Dermis blood vessel endothelial cell (primary cell): ENCODE data around the gene C19orf12. TPM values are rescaled to one million over a fixed set of nuclear protein-coding genes. Genes with fewer than 3 reads are reported as not detected.
"Not testable (repeated sequence)": the region's sequence is repeated elsewhere in the genome, so short reads cannot be mapped to it uniquely, and the experiment has no call there.

Experiments
- DNase-seq: peaks from one replicate; pipeline ENCODE4 v3.0.0; 2010
- total RNA-seq: library from RNA; depleted of rRNA; stranded (reverse); fragments of >200 nt; gene quantifications from 2 replicates; pipeline ENCODE4 v1.2.3, GENCODE V29; 2014

Gene C19orf12
- total RNA-seq, 1 donor from 2014 or later = 29.8 TPM

- DNase-seq = no peak
Measured at GRCh38 chr19:29727906-29728305, 12.8 kb upstream of the C19orf12 start.

- no peak for DNase-seq
Measured at GRCh38 chr19:29724746-29725145, 9.7 kb upstream of the C19orf12 start.

GRCh38 chr19:29724102-29724641 lies 9.1 kb upstream of the C19orf12 start:
- DNase-seq = peak; percentile 53

- DNase-seq = no peak
Measured at GRCh38 chr19:29717051-29717450, 2.0 kb upstream of the C19orf12 start.

- DNase-seq = no peak
Measured at GRCh38 chr19:29715701-29716581, 880 bp upstream of the C19orf12 start.

GRCh38 chr19:29714371-29714952 lies 599 bp downstream of the C19orf12 start:
- DNase-seq = no peak

- DNase-seq = no peak
Measured at GRCh38 chr19:29712744-29713516, 2.1 kb downstream of the C19orf12 start.

GRCh38 chr19:29711584-29712132 lies 3.4 kb downstream of the C19orf12 start:
- no peak for DNase-seq

- not testable (repeated sequence) for DNase-seq
Measured at GRCh38 chr19:29709440-29709798, 5.6 kb downstream of the C19orf12 start.

- DNase-seq = no peak
Measured at GRCh38 chr19:29708554-29709439, 6.3 kb downstream of the C19orf12 start.

- DNase-seq = no peak
Measured at GRCh38 chr19:29706635-29707034, 8.4 kb downstream of the C19orf12 start.

GRCh38 chr19:29705706-29706105 lies 9.4 kb downstream of the C19orf12 start:
- DNase-seq = no peak

GRCh38 chr19:29704562-29705558 lies 10.2 kb downstream of the C19orf12 start:
- no peak for DNase-seq

GRCh38 chr19:29702963-29703320 lies 12.1 kb downstream of the C19orf12 start:
- DNase-seq = no peak

GRCh38 chr19:29702161-29702962 lies 12.7 kb downstream of the C19orf12 start:
- DNase-seq = no peak

GRCh38 chr19:29700498-29700897 lies 14.6 kb downstream of the C19orf12 start:
- no peak for DNase-seq

- no peak for DNase-seq
Measured at GRCh38 chr19:29699861-29700260, 15.2 kb downstream of the C19orf12 start.

GRCh38 chr19:29697523-29698261 lies 17.4 kb downstream of the C19orf12 start:
- no peak for DNase-seq

GRCh38 chr19:29696565-29696846 lies 18.6 kb downstream of the C19orf12 start:
- DNase-seq = no peak
